Measurements from ENCODE around the gene TBC1D9.

- TF ChIP-seq POLR2AphosphoS5 (IDR thresholded peaks at IDR 0.05; ENCODE audit: low read depth, low read length) (no peak), CTCF (IDR thresholded peaks at IDR 0.05) (no peak), SIN3A (IDR thresholded peaks at IDR 0.05; ENCODE audit: borderline replicate concordance, insufficient read depth, low read depth, low read length) (no peak)
Observed at GRCh38 chr4:140715119-140715518, 41.1 kb downstream of the TBC1D9 start.
